ENCODE measurements around the gene PLEKHN1.

DNA sequence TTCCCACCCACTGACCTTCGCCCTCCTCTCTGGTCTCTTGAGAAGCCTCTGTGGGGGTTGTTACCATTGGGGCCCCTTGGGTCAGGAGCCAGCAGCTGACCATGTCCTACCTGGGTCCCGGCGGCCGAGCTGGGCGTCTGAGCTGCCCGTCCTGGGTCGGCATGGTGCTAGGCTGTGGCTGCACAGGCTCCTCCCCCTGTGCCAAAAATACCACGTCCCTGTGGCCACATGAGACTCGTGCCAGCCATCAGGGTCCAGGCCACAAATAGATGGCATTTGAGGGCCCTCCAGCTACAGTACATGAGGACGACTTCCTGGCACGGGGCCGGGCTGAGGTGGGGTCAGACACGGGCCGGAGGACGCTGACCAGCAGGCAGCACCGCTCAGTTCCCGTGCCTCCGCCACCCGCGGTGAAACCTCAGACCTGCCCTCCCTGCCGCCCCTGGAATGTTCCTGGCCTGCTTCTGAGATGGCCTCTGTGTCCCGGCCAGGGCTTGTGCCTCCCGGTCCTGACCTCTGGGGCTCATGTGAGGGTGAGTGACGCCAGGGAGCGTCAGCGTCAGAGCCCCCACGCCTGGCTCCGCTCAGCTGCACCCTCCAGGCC, 15.8 kb downstream of the PLEKHN1 start, which contains the start of gene PERM1:
- TF ChIP-seq POLR2AphosphoS5 (IDR thresholded peaks at IDR 0.05), result no peak
- TF ChIP-seq, protein P1, sequence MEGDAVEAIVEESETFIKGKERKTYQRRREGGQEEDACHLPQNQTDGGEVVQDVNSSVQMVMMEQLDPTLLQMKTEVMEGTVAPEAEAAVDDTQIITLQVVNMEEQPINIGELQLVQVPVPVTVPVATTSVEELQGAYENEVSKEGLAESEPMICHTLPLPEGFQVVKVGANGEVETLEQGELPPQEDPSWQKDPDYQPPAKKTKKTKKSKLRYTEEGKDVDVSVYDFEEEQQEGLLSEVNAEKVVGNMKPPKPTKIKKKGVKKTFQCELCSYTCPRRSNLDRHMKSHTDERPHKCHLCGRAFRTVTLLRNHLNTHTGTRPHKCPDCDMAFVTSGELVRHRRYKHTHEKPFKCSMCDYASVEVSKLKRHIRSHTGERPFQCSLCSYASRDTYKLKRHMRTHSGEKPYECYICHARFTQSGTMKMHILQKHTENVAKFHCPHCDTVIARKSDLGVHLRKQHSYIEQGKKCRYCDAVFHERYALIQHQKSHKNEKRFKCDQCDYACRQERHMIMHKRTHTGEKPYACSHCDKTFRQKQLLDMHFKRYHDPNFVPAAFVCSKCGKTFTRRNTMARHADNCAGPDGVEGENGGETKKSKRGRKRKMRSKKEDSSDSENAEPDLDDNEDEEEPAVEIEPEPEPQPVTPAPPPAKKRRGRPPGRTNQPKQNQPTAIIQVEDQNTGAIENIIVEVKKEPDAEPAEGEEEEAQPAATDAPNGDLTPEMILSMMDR (IDR thresholded peaks at IDR 0.05), result no peak

Measured in transverse colon (tissue), 4 donors.